SK-N-MC (cell line): Measurements from ENCODE around the gene HAUS2.

ENCODE experiments used
- EZH2 ChIP-seq: fragments of 200-600 bp; sonication (generic); IDR thresholded peaks from one replicate; pipeline ENCODE4 v1.6.1; 2017; ENCODE audit warnings: antibody characterized with exemption
- FOXP2 ChIP-seq: optimal IDR thresholded peaks from 2 replicates; pipeline ENCODE3; 2011; ENCODE audit warnings: mild to moderate bottlenecking, moderate library complexity; ENCODE audit not compliant: insufficient read depth; ENCODE audit errors: extremely low read length, control extremely low read depth
- POLR2AphosphoS5 ChIP-seq: IDR thresholded peaks from 2 replicates; pipeline ENCODE4 v1.6.1; 2012; ENCODE audit warnings: mild to moderate bottlenecking, low read depth, low read length, borderline replicate concordance

DNA sequence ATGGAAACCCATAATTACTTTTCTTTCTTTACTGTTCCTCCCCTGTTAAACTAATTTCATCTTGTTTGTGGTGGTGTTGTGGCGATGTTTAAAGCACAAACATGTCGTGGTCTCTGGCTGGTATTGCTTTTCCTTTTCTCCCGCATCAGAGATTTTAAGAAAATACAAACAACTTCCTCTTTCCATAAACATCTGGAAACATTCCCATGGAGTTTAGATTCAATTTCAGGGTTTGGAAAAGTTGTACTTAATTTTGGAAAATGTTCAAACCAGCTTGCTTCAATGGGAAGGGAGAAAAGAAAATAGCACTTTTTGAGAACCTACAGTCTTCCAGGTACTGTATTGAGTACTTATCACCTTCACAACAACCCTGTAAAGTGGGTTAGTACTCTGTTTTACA lies 57.2 kb downstream of the HAUS2 start:
- TF ChIP-seq POLR2AphosphoS5: no peak
- TF ChIP-seq EZH2: no peak
- no peak for TF ChIP-seq FOXP2
